Nephron (organoid): Measurements from ENCODE around the gene ITIH2.

Source experiments
- H3K27ac Mint-ChIP-seq, 3 experiments: 2 replicates each; pipeline ENCODE4 v1.8.0; 2020; ENCODE audit warnings: mixed read lengths in 3 of 3, mild to moderate bottlenecking in 2 of 3, moderate library complexity in 1 of 3
- H3K27me3 Mint-ChIP-seq: 2 replicates; pipeline ENCODE4 v1.8.0; 2021; ENCODE audit warnings: low read depth, mild to moderate bottlenecking, moderate library complexity, mixed read lengths
- H3K36me3 Mint-ChIP-seq: 2 replicates; pipeline ENCODE4 v1.8.0; 2020; ENCODE audit warnings: low read depth, mixed read lengths
- H3K4me1 Mint-ChIP-seq: 2 replicates; pipeline ENCODE4 v1.8.0; 2020; ENCODE audit warnings: mixed read lengths
- H3K4me3 Mint-ChIP-seq, 3 experiments: 2 replicates each; pipeline ENCODE4 v1.8.0; 2020; ENCODE audit warnings: mild to moderate bottlenecking in 3 of 3, mixed read lengths in 3 of 3, moderate library complexity in 2 of 3
- H3K9me3 Mint-ChIP-seq: 2 replicates; pipeline ENCODE4 v1.8.0; 2020; ENCODE audit warnings: mixed read lengths
- CTCF ChIP-seq, 3 experiments: fragments of 200-600 bp; sonication (generic); IDR thresholded peaks; one replicate each; pipeline ENCODE4 v1.5.0; 2021; ENCODE audit warnings: antibody characterized with exemption in 3 of 3; ENCODE audit not compliant: unreplicated experiment in 3 of 3

The ITIH2 gene

GRCh38 chr10:7787150-7787856, 84.2 kb downstream of the ITIH2 start:
- peaks cover 22% of the 10 kb centered on the region for H3K36me3 Mint-ChIP-seq
- no peak overlapping the region for H3K4me3 Mint-ChIP-seq
- H3K27ac Mint-ChIP-seq, result no peak overlapping the region
- H3K27me3 Mint-ChIP-seq, result no peaks in the 10 kb centered on the region
- H3K9me3 Mint-ChIP-seq, result no peaks in the 10 kb centered on the region
- peaks cover 24% of the 10 kb centered on the region for H3K4me1 Mint-ChIP-seq
- TF ChIP-seq CTCF (IDR thresholded peaks at IDR 0.05; ENCODE audit: unreplicated experiment in 3 of 3), result no peak

- Mint-ChIP-seq H3K27me3 (no peaks in the 10 kb centered on the region), H3K9me3 (no peaks in the 10 kb centered on the region), H3K27ac (peak within 1 kb of the TSS in 1 of 3 experiments; percentile 93), H3K36me3 (peaks cover 26% of the 10 kb centered on the region), H3K4me1 (peaks cover 30% of the 10 kb centered on the region), H3K4me3 (no peak within 1 kb of the TSS)
- no peak for TF ChIP-seq CTCF (IDR thresholded peaks at IDR 0.05; ENCODE audit: unreplicated experiment in 3 of 3)
Observed at GRCh38 chr10:7787857-7788638, 84.9 kb downstream of the ITIH2 start, which contains the start of the genes ATP5F1C and KIN. ATP5F1C (plus strand) TSS chr10:7788177; CDS start chr10:7788208, 31 bp downstream. KIN (minus strand) TSS chr10:7787993; CDS start chr10:7787933, 60 bp downstream.

GRCh38 chr10:7788639-7789286, 85.6 kb downstream of the ITIH2 start:
- Mint-ChIP-seq H3K27me3 (no peaks in the 10 kb centered on the region), H3K36me3 (peaks cover 23% of the 10 kb centered on the region), H3K27ac (peak overlapping the region in 1 of 3 experiments; percentile 93), H3K4me1 (peaks cover 30% of the 10 kb centered on the region), H3K4me3 (no peak overlapping the region), H3K9me3 (no peaks in the 10 kb centered on the region)
- no peak for TF ChIP-seq CTCF (IDR thresholded peaks at IDR 0.05; ENCODE audit: unreplicated experiment in 3 of 3)

- TF ChIP-seq CTCF (IDR thresholded peaks at IDR 0.05; ENCODE audit: unreplicated experiment in 3 of 3), result no peak
- H3K9me3 Mint-ChIP-seq, result no peaks in the 10 kb centered on the region
- H3K27ac Mint-ChIP-seq, result no peak overlapping the region
- H3K4me1 Mint-ChIP-seq, result peaks cover 30% of the 10 kb centered on the region
- H3K4me3 Mint-ChIP-seq, result no peak overlapping the region
- H3K27me3 Mint-ChIP-seq, result no peaks in the 10 kb centered on the region
- peaks cover 23% of the 10 kb centered on the region for H3K36me3 Mint-ChIP-seq
Observed at GRCh38 chr10:7789390-7789789, 86.3 kb downstream of the ITIH2 start.

- no peak overlapping the region for H3K27ac Mint-ChIP-seq
- H3K36me3 Mint-ChIP-seq, result peaks cover 46% of the 10 kb centered on the region
- no peaks in the 10 kb centered on the region for H3K9me3 Mint-ChIP-seq
- H3K4me3 Mint-ChIP-seq, result peak overlapping the region in 1 of 3 experiments; percentile 39
- no peak for TF ChIP-seq CTCF (IDR thresholded peaks at IDR 0.05; ENCODE audit: unreplicated experiment in 3 of 3)
- H3K4me1 Mint-ChIP-seq, result peaks cover 37% of the 10 kb centered on the region
- H3K27me3 Mint-ChIP-seq, result no peaks in the 10 kb centered on the region
Observed at GRCh38 chr10:7792541-7792940, 89.4 kb downstream of the ITIH2 start.
